ENCODE measurements around the gene PUS3. TPM values are rescaled to one million over a fixed set of nuclear protein-coding genes. Genes with fewer than 3 reads are reported as not detected.

PUS3 gene
- total RNA-seq, 1 experiment from 2014 or later = 18.6 TPM

DNA sequence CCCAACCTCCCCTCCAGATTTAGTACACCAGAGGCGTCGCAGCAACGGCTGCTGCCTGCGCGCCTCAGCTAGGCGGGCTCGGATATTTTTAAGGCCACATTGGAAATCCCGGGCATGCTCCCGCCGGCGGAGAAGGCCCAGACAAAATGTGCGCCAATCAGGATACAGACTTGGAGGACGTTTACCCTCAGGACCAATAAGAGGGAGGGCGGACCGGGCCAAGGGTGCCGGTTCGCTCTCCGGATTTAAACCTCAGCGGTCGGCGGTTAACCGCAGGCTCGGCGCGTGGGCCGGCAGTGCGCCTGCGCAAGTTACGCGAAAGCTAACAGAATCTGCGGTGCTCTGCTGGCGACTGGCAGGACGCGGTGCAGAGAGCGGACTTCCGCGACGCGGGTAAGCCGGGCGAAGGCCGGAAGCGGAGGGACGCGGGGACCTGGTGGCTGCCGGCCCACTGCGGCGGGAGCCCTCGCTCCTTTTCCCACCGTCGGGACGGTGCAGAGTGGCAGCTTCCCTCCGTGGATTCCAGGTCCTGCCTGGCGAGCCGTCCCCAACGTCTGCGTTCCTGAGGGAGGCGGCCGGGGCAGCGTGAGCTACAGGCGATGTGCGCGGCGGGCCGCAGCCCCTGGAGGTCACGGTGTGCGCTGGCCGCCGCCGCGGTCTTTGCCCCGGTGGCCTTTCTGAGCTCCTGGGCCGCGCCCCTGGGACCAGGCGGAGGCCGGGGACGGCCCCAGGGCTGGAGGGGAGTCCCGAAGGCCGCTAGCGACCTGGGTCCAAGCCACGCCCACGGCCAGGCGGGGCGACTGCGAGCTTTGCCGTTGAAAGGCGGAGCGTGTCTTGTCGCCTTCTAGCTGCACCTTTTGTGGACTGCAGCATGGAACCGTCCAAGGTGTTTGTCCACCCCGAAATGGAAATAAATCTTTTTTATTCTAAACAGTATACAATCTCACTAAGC, 15.4 kb downstream of the PUS3 start, which contains the start of gene HYLS1:
HYLS1 (plus strand) TSS at position 296 of the 952 bp plus-strand sequence. CDS start 11,701 bp downstream, outside the sequence.
- POLR2A ChIA-PET = interaction anchor here (0.5 to 1.7 kb wide), 3 partner anchors 15 to 174 kb away, joined by 3 to 16 read pairs (median 4); partner anchors contain the start of gene PUS3
- H3K4me1 Mint-ChIP-seq = peaks cover 3% of the 10 kb centered on the region; the same call in 1 of the 2 replicates
- peak; percentile 92 for DNase-seq (ENCODE audit: low spot score)
- CTCF ChIA-PET = interaction anchor here (0.5 to 2.1 kb wide), 15 partner anchors 12 to 435 kb away, joined by 3 to 24 read pairs (median 4); partner anchors contain the start of genes EI24, FAM118B, PUS3 and RPUSD4
- H3K27ac Mint-ChIP-seq = no peak within 1 kb of the TSS; the same call in 1 of the 2 replicates
- peaks cover 27% of the 10 kb centered on the region for H3K27me3 Mint-ChIP-seq (ENCODE audit: low read depth)
- peaks cover 3% of the 10 kb centered on the region; the same call in 1 of the 2 replicates for H3K9me3 Mint-ChIP-seq
- H3K36me3 Mint-ChIP-seq = peaks cover 7% of the 10 kb centered on the region; the same call in 1 of the 2 replicates
- peak within 1 kb of the TSS; percentile 76 for H3K4me3 Mint-ChIP-seq
- peak; percentile 94 for ATAC-seq
- peak; percentile 78 for TF ChIP-seq NR2C2 (CRISPR knock-in tag; IDR thresholded peaks at IDR 0.05)
- TF ChIP-seq ZNF138 (CRISPR knock-in tag; conservative IDR thresholded peaks at IDR 0.05) = peak; percentile 98
- no peak for TF ChIP-seq ZNF423 (CRISPR knock-in tag; IDR thresholded peaks at IDR 0.05)
- TF ChIP-seq, protein P1, sequence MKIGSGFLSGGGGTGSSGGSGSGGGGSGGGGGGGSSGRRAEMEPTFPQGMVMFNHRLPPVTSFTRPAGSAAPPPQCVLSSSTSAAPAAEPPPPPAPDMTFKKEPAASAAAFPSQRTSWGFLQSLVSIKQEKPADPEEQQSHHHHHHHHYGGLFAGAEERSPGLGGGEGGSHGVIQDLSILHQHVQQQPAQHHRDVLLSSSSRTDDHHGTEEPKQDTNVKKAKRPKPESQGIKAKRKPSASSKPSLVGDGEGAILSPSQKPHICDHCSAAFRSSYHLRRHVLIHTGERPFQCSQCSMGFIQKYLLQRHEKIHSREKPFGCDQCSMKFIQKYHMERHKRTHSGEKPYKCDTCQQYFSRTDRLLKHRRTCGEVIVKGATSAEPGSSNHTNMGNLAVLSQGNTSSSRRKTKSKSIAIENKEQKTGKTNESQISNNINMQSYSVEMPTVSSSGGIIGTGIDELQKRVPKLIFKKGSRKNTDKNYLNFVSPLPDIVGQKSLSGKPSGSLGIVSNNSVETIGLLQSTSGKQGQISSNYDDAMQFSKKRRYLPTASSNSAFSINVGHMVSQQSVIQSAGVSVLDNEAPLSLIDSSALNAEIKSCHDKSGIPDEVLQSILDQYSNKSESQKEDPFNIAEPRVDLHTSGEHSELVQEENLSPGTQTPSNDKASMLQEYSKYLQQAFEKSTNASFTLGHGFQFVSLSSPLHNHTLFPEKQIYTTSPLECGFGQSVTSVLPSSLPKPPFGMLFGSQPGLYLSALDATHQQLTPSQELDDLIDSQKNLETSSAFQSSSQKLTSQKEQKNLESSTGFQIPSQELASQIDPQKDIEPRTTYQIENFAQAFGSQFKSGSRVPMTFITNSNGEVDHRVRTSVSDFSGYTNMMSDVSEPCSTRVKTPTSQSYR (CRISPR knock-in tag; IDR thresholded peaks at IDR 0.05) = peak; percentile 90
- TF ChIP-seq, protein P2, sequence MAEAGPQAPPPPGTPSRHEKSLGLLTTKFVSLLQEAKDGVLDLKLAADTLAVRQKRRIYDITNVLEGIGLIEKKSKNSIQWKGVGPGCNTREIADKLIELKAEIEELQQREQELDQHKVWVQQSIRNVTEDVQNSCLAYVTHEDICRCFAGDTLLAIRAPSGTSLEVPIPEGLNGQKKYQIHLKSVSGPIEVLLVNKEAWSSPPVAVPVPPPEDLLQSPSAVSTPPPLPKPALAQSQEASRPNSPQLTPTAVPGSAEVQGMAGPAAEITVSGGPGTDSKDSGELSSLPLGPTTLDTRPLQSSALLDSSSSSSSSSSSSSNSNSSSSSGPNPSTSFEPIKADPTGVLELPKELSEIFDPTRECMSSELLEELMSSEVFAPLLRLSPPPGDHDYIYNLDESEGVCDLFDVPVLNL (CRISPR knock-in tag; IDR thresholded peaks at IDR 0.05; ENCODE audit: borderline replicate concordance, low read depth) = peak; percentile 91
- TF ChIP-seq, protein P3, sequence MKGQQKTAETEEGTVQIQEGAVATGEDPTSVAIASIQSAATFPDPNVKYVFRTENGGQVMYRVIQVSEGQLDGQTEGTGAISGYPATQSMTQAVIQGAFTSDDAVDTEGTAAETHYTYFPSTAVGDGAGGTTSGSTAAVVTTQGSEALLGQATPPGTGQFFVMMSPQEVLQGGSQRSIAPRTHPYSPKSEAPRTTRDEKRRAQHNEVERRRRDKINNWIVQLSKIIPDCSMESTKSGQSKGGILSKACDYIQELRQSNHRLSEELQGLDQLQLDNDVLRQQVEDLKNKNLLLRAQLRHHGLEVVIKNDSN (CRISPR knock-in tag; IDR thresholded peaks at IDR 0.05) = peak; percentile 69
- peak; percentile 21; the same call in 1 of the 2 replicates for TF ChIP-seq JUN (CRISPR knock-in tag; IDR thresholded peaks at IDR 0.05)
- TF ChIP-seq, protein P4, sequence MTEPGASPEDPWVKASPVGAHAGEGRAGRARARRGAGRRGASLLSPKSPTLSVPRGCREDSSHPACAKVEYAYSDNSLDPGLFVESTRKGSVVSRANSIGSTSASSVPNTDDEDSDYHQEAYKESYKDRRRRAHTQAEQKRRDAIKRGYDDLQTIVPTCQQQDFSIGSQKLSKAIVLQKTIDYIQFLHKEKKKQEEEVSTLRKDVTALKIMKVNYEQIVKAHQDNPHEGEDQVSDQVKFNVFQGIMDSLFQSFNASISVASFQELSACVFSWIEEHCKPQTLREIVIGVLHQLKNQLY (CRISPR knock-in tag; IDR thresholded peaks at IDR 0.05) = no peak
- peak; percentile 79; the same call in 1 of the 2 replicates for TF ChIP-seq ESRRA (CRISPR knock-in tag; IDR thresholded peaks at IDR 0.05; ENCODE audit: borderline replicate concordance)
- TF ChIP-seq ATF1 (CRISPR knock-in tag; IDR thresholded peaks at IDR 0.05) = no peak; the same call in none of the 2 replicates
- peak; percentile 67; the same call in 1 of the 2 replicates for TF ChIP-seq CREM (CRISPR knock-in tag; IDR thresholded peaks at IDR 0.05)
- TF ChIP-seq, protein P5, sequence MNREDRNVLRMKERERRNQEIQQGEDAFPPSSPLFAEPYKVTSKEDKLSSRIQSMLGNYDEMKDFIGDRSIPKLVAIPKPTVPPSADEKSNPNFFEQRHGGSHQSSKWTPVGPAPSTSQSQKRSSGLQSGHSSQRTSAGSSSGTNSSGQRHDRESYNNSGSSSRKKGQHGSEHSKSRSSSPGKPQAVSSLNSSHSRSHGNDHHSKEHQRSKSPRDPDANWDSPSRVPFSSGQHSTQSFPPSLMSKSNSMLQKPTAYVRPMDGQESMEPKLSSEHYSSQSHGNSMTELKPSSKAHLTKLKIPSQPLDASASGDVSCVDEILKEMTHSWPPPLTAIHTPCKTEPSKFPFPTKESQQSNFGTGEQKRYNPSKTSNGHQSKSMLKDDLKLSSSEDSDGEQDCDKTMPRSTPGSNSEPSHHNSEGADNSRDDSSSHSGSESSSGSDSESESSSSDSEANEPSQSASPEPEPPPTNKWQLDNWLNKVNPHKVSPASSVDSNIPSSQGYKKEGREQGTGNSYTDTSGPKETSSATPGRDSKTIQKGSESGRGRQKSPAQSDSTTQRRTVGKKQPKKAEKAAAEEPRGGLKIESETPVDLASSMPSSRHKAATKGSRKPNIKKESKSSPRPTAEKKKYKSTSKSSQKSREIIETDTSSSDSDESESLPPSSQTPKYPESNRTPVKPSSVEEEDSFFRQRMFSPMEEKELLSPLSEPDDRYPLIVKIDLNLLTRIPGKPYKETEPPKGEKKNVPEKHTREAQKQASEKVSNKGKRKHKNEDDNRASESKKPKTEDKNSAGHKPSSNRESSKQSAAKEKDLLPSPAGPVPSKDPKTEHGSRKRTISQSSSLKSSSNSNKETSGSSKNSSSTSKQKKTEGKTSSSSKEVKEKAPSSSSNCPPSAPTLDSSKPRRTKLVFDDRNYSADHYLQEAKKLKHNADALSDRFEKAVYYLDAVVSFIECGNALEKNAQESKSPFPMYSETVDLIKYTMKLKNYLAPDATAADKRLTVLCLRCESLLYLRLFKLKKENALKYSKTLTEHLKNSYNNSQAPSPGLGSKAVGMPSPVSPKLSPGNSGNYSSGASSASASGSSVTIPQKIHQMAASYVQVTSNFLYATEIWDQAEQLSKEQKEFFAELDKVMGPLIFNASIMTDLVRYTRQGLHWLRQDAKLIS (CRISPR knock-in tag; IDR thresholded peaks at IDR 0.05; ENCODE audit: borderline replicate concordance) = peak; percentile 94; the same call in 1 of the 2 replicates
- peak; percentile 63 for TF ChIP-seq ELF4 (CRISPR knock-in tag; IDR thresholded peaks at IDR 0.05; ENCODE audit: low read depth)
- TF ChIP-seq TEAD4 (CRISPR knock-in tag; IDR thresholded peaks at IDR 0.05) = no peak
- TF ChIP-seq, protein P6, sequence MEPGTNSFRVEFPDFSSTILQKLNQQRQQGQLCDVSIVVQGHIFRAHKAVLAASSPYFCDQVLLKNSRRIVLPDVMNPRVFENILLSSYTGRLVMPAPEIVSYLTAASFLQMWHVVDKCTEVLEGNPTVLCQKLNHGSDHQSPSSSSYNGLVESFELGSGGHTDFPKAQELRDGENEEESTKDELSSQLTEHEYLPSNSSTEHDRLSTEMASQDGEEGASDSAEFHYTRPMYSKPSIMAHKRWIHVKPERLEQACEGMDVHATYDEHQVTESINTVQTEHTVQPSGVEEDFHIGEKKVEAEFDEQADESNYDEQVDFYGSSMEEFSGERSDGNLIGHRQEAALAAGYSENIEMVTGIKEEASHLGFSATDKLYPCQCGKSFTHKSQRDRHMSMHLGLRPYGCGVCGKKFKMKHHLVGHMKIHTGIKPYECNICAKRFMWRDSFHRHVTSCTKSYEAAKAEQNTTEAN (CRISPR knock-in tag; IDR thresholded peaks at IDR 0.05) = peak; percentile 90
- TF ChIP-seq, protein P7, sequence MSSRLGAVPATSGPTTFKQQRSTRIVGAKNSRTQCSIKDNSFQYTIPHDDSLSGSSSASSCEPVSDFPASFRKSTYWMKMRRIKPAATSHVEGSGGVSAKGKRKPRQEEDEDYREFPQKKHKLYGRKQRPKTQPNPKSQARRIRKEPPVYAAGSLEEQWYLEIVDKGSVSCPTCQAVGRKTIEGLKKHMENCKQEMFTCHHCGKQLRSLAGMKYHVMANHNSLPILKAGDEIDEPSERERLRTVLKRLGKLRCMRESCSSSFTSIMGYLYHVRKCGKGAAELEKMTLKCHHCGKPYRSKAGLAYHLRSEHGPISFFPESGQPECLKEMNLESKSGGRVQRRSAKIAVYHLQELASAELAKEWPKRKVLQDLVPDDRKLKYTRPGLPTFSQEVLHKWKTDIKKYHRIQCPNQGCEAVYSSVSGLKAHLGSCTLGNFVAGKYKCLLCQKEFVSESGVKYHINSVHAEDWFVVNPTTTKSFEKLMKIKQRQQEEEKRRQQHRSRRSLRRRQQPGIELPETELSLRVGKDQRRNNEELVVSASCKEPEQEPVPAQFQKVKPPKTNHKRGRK (CRISPR knock-in tag; IDR thresholded peaks at IDR 0.05; ENCODE audit: borderline replicate concordance) = no peak
- TF ChIP-seq NFYB (CRISPR knock-in tag; conservative IDR thresholded peaks at IDR 0.05; ENCODE audit: low read depth) = peak; percentile 84
- TF ChIP-seq, protein P8, sequence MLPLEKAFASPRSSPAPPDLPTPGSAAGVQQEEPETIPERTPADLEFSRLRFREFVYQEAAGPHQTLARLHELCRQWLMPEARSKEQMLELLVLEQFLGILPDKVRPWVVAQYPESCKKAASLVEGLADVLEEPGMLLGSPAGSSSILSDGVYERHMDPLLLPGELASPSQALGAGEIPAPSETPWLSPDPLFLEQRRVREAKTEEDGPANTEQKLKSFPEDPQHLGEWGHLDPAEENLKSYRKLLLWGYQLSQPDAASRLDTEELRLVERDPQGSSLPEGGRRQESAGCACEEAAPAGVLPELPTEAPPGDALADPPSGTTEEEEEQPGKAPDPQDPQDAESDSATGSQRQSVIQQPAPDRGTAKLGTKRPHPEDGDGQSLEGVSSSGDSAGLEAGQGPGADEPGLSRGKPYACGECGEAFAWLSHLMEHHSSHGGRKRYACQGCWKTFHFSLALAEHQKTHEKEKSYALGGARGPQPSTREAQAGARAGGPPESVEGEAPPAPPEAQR (CRISPR knock-in tag; IDR thresholded peaks at IDR 0.05) = no peak
- TF ChIP-seq, protein P9, sequence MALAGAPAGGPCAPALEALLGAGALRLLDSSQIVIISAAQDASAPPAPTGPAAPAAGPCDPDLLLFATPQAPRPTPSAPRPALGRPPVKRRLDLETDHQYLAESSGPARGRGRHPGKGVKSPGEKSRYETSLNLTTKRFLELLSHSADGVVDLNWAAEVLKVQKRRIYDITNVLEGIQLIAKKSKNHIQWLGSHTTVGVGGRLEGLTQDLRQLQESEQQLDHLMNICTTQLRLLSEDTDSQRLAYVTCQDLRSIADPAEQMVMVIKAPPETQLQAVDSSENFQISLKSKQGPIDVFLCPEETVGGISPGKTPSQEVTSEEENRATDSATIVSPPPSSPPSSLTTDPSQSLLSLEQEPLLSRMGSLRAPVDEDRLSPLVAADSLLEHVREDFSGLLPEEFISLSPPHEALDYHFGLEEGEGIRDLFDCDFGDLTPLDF (CRISPR knock-in tag; IDR thresholded peaks at IDR 0.05) = peak; percentile 94
